GM18499 (cell line): ENCODE results near the gene COG5.
"Not testable (repeated sequence)": the region's sequence is repeated elsewhere in the genome, so short reads cannot be mapped to it uniquely, and the experiment has no call there.

Experiments
- ATAC-seq: cut with Tn5 transposase; IDR thresholded peaks from one replicate; pipeline ENCODE4 v1.9.1; 2021; ENCODE audit warnings: moderate number of reproducible peaks; ENCODE audit not compliant: insufficient read depth, unreplicated experiment

COG5 gene

DNA sequence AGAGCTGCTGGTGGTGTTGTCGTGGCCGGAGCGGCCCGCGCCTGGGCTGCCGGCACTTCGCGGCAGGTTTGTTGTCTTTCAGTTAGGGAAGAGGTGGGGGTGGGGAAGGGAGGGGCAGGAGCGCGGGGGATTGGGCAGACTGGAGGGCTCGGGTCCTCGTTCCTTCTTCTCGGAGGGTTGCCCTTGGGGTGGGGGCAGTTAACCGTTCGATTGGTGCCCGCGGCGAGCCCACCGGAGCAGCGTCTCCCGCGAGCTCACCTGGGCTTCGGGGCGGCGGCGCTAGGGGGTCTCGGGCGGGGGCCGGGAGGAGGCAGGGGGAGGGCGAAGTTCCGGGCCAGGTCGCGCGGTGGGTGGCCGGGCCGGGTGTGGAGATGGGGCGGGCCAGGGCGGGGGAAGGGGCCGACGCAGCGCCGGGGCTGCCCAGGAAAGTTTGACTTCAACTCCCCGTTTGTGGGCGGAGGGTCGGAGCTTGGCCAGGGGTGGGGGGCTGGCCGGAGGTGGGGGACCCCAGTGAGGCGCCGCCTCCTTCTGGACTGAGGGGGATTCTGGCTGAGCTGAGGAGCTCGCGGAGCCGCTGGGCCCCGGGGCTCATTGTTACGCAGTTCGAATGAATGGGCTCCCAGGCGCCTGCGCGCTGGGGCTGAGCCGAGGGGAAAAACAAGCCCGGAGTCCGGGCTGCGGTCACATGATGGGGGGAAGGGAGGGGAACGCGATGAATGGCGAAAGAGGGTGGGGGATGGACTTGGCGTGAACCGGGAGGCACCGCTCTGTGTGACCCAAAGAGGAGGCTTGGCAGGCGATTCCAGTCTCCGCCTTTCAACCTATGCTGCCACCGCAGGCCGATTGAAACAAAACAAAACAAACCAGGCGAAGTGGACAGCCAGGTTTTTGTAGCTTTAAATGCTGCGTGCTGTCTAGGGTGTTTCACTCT is 394.3 kb downstream of the COG5 start:
- no peak for ATAC-seq

GRCh38 chr7:107168233-107169119 is 395.2 kb downstream of the COG5 start, which contains the start of gene HBP1:
TSS of gene HBP1 (plus strand) at chr7:107169003. CDS start at chr7:107179894, 10,891 bp downstream.
- peak; percentile 82 for ATAC-seq

- ATAC-seq, result no peak
Measured at GRCh38 chr7:107167483-107168232, 396.1 kb downstream of the COG5 start.

GRCh38 chr7:107166736-107167426 is 396.8 kb downstream of the COG5 start:
- no peak for ATAC-seq

DNA sequence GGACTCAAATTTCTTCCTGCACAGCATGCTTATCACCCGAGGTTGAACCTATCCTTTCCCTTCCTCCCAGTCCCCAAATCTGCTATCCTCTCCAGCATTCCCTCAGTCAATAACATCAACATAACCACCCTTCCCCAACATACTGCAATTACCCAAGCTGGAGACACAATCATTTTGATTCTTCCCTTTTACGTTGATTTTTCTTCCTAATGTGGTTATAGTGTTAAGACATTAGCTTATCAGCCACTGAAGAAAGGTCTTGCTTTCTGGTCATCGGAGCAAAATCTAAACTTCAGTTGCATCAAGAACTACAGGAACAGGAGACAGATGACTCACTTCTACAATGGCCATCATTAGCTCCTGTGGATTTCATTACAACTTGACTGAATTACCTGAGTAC is 398.4 kb downstream of the COG5 start:
- ATAC-seq, result no peak

GRCh38 chr7:107164092-107164491 is 399.6 kb downstream of the COG5 start:
- no peak for ATAC-seq

GRCh38 chr7:107162475-107162874 is 401.2 kb downstream of the COG5 start:
- ATAC-seq, result no peak

DNA sequence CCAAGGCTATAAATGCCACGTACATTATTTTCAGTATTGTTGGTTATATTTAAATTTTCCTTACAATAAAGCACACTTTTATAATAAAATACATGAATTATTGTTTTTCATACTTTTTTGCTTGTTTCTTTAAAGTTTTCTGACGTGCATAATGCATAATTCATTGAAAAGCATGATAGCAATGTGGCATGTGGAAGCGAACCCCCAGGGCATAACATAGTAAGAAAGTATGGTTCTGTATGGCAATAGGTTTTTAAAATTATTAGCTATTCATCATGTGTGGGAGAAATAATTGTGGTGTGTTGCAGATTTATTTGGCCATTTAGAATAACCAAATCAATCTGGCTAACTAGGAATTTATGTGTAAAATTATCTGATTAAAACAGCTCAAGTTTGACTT is 402.3 kb downstream of the COG5 start:
- ATAC-seq, result no peak

- ATAC-seq, result no peak
Measured at GRCh38 chr7:107160389-107160788, 403.3 kb downstream of the COG5 start.

- no peak for ATAC-seq
Measured at GRCh38 chr7:107158028-107158427, 405.7 kb downstream of the COG5 start.

GRCh38 chr7:107157091-107157490 is 406.6 kb downstream of the COG5 start:
- ATAC-seq, result no peak

DNA sequence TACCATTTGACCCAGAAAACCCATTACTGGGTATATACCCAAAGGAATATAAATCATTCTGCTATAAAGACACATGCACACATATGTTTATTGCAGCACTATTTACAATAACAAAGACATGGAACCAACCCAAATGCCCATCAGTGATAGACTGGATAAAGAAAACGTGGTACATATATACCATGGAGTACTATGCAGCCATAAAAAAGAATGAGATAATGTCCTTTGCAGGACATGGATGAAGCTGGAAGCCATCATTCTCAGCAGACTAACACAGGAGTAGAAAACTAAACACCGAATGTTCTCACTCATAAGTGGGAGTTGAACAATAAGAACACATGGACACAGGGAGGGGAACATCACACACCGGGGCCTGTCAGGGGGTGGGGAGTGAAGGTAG is 408.0 kb downstream of the COG5 start:
- not testable (repeated sequence) for ATAC-seq

- ATAC-seq, result no peak
Measured at GRCh38 chr7:107154826-107155225, 408.9 kb downstream of the COG5 start.

GRCh38 chr7:107152011-107152410 is 411.7 kb downstream of the COG5 start:
- ATAC-seq, result no peak
